Ecto neural progenitor cell (in vitro differentiated cells): ENCODE data around the gene NCOA5.

Experiments
- DNase-seq: peaks from one replicate; pipeline ENCODE4 v3.0.0-alpha.2; 2018; ENCODE audit warnings: low spot score

Gene NCOA5

DNA sequence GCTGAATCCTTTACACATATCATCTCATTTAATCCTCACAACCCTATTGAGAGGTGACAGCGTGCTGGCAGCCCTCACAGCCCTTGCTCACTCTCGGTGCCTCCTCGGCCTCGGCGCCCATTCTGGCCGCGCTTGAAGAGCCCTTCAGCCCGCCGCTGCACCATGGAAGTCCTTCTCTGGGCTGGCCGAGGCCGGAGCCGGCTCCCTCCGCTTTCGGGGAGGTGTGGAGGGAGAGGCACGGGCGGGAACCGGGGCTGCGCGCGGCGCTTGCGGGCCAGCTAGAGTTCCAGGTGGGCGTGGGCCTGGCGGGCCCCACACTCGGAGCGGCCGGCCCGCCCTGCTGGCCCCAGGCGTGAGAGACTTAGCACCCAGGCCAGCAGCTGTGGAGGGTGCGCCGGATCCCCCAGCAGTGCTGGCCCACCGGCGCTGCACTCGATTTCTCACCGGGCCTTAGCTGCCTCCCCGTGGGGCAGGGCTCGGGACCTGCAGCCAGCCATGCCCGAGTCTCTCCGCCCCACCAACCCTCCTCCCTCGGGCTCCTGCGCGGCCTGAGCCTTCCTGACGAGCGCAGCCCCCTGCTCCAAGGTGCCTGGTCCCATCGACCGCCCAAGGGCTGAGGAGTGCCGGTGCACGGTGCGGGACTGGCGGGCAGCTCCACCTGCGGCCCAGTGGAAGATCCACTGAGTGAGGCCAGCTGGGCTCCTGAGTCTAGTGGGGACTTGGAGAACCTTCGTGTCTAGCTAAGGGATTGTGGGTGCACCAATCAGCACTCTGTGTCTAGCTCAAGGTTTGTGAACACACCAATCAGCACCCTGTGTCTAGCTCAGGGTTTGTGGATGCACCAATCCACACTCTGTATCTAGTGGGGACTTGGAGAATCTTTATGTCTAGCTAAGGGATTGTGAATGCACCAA, 2.1 kb upstream of the NCOA5 start:
- peak; percentile 60 for DNase-seq

DNA sequence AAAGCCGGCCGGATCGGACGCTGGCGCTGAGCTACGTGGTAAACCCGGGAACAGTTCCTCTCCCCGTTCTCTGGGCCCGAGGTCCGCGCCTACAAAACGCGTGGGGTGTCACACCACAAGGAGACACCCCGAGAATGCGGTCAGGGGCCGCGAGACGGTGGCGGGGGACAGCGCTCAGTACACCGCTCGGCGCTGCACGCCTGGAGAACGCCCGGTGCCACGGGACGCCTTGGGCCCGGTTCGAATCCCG, 670 bp downstream of the NCOA5 start:
- DNase-seq = no peak

DNA sequence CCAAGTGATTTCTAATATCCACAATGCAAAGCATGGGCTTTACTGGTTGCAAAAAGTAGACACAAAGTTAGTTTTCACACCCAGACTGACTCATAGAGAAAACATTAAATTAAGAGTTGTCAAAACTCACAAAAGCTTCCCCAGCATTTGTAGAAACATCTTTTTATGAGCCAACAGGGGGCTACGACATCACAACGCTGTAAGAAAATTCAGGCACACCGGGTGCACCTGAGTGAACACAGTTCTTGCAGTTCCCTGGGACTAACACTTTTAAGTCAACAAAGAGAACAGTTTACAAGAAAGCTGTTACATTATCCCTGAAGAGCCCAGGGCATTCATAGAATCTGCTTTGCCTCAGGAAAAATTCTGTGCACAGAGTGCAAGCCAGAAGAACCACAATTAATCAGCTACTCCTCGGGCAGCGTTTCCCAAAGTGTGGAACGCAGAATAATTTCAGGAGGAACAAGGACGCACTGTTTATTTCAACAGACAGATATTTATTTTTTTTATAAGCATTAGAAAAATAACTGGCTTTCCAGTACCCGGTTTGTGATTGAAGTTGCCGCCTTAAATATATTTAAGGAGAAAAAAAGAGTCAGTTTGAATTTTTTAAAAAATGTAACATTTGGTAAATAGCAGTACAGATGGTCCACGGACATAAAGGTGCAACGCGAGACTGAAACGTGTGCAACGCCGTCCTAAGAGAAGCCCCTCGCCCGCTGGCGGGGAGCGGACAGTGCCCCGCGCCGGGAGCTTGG, 1.2 kb downstream of the NCOA5 start:
- DNase-seq = no peak

DNA sequence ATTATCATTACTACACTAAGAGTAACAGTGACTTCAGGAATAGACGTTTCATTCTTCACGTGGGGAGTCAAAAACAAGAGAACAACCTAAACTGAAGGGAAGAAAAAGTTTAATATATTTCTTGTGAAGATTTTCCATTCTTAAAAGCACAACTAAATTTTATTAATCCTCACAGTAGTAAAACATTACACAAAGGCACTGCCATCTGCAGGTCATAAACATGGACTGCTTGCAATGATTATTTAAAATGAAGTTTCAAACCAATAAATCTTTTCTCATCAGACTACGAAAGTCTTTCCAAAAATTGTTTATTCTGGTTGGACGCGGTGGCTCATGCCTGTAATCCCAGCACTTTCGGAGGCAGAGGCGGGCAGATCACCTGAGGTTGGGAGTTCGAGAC, 2.6 kb downstream of the NCOA5 start:
- DNase-seq = no peak

DNA sequence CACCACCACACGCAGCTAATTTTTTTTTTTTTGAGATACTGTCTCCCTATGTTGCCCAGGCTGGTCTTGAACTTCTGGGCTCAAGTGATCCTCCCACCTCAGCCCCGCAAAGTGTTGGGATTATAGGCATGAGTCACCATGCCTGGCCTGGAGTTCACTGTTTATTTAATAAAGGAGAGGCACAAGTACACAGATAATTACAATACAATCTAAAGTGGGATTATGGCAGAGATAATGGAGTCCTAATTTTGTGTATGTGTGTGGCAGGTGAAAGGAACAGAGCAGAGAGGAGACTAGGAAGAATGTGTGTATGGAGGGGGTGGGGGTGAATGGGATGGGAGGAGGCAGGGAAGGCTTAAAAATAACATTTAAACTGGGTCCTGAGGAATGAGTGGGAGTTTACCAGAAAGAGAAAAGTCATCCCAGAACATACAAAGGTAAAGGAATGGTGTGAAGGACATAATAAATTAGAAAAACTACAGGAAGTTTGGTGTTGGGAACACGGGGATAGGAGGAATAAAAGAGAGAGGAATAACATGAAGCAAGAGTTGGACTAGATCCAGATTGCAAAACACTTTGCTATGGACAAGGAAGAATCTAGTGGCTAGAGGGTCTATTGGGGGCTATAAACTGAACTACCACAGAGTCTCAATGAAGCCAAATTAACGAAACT, 4.4 kb downstream of the NCOA5 start:
- no peak for DNase-seq

DNA sequence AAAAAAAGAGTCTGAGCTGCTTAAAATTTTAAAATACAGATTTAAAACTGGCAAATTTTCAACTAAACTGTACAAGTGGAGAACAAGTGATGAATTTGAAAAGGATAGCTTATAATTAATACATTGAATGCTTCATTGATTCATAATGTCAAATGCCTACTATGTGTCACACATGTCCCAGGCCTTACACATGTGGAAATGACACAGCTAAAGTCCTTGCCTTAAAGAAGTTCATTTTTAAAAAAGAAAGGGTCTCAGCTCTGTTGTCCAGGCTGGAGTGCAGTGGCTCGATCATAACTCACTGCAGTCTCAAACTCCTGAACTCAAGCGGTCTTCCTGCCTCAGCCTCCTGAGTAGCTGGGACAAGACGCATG, 5.0 kb downstream of the NCOA5 start:
- no peak for DNase-seq

DNA sequence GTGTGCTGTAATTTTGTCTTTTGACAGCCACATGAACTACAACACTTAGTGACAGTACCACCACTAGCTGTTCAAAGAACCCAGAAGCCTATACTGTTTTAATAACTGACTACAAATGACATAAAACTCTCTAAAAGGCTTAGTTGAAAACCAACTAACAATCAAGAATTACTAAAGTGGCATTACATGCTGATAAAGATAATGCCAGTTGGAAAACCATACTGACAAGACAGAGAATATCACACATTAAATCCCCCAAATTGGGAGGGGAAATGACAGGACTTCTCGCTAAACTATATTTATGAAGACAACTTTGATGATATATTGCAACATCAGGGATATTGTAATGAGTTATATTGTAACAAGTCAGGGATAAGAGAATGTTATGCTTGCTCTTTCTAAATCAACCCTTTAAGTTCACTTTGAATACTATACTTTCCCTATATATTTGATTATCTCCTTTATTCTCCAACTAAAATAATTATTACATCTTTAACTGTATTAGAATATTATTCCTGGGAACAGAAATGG, 6.2 kb downstream of the NCOA5 start:
- no peak for DNase-seq

DNA sequence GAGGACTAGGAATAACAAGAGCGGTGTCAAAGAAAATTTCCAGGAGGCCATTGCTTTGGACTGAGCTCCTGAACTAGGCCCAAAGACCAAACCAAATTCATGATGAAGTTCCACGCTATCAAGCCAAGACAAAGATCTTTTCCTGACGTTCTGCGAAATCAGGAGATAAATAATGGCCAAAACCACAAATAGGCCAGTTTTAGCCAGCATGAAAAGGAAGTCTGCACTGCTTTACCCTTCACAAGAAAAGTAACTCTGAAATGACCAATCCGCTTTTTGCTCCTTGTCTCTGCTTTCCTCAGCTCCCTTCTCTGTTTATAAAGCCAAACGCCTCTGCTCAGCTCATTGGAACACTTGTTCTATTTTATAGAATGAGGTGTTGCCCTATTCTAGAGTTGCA, 6.7 kb downstream of the NCOA5 start:
- no peak for DNase-seq

DNA sequence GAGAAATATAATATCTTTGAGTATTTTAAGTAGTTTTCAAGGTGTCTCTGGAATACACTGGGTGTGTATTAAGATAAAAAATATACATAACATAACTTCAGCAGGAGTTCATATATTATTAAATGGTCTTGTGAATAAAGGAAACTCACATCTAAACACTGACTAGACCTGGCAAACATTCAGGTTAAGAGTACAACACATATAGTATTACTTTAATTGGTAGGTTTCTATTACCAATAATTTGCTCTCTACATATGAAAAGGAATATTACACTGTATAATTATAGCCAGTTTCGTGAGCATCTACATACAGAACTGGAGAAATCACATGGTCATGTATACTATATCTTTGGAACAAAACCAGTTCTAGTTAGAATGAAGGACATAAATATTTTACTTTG, 8.7 kb downstream of the NCOA5 start:
- DNase-seq = no peak

DNA sequence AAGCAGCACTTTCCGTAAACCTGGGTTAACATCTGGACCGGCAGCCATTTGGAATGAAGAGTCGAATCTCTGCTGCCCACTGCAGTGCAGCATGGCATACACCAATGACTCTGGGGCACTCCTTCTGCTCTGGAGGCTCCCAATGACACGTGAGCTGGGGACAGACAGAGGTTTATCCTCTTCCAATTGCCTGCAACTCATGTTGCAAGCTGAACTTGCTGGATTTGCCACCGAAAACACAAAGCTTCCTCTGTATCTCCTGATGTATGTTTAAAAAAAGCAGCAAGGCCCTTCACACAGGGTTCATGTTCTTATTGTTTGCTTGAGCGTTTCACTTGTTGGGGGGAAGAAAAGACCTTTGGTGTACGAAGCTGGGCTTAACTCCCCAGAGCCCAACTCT, 10.8 kb downstream of the NCOA5 start:
- DNase-seq = no peak

DNA sequence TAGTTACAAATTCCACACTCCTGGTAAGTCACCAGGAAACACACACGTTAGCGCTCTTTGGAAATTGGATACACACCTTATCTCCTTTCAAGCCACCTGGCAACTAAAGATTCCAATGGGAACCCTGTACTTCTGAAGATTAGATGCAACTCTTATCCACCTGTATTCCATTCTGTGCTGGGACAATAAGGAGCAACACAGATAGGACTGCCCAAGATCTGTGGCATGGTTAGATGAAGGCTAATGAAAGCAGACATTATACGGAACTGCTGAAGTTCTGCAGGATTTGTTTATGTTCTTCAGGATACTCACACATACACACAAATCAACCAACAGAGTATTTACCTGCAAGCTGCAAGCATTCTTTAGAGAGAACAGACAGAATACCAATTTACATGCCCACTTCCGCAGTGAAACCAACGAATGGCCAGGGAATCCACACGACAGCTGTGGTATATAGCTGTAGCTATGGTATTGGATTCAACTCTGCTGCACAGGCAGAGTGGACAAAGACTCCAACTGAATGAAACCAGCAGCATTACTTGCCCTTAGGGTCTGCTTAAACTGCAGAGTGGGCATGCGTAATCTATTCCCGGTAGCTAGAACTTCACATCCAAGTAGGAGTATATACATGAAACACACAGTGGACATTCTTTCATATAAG, 12.0 kb downstream of the NCOA5 start:
- no peak for DNase-seq

DNA sequence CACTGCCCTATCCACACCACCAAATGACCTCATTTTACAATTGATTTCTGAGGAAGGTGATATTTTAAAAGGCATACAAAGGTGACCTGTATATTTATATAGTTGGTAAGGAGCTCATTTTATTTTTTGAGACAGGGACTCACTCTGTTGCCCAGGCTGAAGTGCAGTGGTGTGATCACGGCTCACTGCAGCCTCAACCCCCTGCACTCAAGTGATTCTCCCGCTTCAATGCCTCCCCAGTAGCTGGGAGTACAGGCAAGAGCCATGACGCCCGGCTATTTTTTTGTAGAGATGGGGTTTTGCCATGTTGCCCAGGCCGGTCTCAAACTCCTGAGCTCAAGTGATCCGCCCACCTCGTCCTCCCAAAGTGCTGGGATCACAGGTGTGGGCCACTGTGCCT, 13.0 kb downstream of the NCOA5 start:
- DNase-seq = no peak

DNA sequence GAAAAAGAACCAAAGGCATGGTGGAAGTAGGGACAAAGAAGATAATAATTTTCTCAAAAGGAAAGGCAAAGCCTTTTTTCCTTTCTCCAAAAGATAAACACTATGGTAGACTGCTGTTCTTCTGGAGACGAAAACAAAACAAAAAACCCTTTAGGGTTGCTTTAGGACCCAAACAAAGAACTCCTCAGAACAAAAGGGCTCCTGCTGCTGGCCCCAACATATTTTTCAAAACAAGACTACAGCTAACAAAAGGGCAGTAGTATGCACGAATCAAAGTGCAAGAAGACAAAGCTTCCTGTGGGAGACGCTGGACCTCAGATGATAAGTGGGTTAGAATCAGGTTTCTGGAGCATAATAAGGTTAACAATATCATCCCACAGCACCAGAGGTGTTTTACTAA, 15.8 kb downstream of the NCOA5 start:
- no peak for DNase-seq

DNA sequence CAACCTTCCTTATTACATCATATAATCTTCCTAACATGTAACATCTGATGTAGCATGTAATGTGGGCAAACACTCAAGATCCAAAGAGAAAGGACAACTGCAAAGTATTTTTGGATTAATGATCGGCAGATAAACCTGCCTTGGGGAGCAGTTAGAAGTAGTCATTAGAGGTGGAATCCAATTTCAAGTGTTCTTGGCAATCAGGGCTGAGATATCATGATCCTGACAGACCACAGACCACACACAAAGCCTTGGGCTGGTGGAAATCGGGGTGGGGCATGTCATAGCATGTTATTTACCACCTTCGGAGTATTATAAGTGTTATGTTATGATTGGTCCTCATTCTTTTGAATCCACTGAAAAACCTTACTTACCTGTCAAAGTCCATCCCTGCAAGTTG, 16.3 kb downstream of the NCOA5 start:
- DNase-seq = no peak

DNA sequence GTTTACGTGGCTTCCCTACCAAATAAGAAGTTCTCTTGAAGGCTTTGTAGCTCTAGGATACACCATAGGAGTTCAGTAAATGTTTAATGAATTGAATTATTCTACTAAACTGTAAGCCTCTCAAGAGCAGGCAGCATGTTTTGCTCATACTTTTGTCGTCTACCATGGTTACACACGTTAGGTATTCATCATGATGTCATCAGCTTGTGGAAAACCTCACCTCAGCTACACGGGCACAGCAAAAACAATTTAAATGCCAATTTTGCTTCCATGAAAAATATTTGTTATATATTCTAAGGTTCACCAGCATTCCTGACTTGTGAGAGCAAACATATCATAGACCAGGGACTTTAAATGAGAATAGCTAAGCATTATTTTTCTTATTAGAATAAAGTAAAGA, 16.7 kb downstream of the NCOA5 start:
- DNase-seq = no peak

DNA sequence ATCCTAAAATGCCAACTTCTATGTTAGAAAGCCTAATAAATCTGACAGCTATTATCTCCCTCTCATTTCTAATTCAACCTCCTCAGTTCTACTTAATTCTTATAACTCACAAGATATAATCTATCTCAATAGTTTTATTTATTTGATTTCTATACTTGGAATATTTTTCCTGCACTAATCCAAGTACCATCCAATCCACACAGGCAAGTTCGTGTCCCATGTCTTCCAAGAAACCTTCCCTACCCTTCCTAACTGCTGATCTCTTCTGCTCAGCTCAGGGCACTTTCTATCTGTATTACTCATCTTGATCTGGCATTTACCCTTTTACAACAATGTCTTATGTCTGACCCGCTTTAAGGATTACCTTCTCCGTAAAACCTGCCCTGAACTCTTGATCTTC, 18.2 kb downstream of the NCOA5 start:
- no peak for DNase-seq

DNA sequence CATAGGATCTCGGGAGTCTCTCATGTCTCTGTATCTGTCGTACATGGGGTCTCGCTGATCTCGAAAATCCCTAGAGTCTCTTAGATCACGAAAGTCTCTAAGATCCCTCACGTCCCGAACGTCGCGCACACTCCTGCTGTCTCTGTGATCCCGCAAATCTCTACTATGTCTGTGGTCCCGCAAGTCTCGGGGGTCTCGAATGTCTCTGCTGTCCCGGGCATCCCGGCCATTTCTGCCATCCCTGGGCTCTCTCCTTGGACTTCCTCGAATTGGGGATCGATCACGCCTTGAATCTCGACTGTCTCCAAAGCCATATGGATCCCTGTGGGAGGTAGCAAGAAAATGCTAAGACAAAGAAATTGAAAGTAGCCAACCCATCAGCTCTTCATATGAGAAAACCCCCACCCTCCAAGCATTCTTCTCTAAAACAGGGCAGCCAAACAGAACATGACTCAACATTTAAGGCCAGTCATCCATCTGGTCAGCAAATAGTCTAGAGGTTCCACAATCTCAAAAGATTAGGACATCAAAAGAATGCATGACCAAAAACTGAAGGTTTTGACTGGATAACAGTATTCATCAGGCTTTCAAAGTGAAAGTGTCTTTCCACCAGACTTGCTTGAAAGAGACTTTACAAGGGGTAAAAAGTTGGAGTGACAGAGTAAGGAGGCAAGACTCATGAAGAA, 19.4 kb downstream of the NCOA5 start:
- no peak for DNase-seq

DNA sequence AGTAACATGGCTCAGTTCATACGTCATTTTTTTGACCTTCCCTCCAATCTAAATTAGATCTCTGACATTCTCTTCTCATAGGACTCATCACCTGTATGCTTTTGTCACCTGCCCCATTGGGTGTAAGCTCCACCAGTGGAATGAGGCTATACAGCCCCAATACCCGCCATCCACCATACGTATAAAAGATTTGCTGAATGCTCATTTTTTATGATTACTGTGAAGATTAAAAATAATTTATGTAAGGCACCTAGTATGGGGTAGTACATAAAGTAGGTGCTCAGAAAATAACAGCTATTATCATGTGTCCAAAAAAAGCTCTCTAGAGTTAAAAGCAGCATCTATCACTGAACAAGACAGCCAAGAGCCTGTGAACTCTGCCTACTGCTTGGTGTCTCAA, 24.1 kb downstream of the NCOA5 start:
- no peak for DNase-seq

DNA sequence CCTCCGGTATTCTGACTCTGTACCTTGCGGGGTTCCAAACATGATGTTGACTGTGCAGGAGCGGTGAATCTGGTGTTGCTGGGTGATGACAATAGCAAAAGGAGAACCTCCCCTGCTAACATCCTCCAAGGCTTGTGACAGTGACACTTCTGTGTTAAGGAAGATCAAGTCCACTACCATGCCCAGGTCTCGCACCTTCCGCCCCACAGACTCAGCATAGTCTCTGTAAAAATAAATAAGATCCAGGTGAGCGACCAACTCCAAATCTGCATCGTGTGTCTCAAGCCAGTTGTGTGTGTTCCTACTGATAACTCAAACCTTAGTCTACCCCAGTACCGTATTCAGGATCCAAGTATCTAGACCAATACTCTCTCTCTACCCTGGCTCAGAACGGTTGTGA, 24.8 kb downstream of the NCOA5 start:
- DNase-seq = peak; percentile 16

DNA sequence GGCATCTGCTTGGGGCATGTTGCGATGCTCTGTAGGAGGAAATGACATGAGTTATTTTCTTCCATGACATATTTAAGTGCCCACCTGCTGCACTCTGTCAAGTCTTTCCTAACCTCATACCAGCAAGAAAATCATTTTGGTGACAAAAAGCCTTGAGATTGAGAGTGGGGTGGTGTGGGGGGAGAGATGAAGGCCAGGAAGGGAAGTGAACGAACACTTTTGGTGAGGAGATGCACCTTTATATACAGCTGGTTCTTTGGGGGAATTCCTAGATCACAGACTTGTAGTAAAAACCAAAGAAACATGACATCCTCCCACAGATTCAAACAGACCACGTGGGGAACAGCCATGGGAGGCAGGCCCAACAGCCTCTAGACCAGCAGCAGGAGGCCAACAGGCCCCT, 26.1 kb downstream of the NCOA5 start:
- DNase-seq = no peak

DNA sequence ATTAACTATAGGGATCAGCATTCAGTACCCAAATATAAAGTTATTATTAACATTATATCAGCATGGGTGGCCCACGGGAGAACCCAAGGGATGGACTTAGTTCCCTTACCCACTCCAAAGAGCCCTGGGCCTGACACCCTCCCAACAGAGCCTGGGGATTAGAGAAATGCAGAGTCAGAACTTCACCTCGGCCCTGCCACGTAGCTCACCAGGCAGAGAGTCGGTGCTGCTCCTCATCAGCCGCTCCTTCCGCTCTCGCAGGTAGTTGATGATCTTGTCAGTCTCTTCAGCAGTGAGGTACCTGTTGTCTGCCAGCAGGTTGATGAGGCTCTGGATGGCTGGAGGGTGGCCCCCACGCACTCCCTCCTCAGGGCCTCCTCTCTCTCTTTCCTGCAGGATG, 26.6 kb downstream of the NCOA5 start:
- peak; percentile 22 for DNase-seq

DNA sequence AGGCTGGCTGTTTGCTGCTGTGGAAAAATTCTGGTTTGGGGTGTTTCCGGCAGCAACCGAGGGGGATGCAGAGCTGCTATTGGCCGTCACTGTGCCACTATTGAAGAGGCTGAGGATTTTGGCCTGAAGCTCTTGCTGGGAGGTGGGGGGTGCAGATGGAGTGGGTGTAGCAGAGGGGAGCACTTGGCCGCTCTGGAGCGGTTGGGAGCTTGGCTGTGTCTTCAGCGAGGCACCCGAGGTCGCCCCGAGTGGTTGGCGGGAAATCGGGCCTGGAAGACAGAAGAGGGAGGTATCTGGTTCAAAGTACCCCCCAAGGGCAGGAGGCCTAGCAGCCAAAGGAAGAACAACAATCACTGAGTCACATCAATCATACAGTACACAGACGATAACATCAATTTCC, 27.1 kb downstream of the NCOA5 start:
- peak; percentile 34 for DNase-seq
